ENCODE results near the gene MRNIP.

DNA sequence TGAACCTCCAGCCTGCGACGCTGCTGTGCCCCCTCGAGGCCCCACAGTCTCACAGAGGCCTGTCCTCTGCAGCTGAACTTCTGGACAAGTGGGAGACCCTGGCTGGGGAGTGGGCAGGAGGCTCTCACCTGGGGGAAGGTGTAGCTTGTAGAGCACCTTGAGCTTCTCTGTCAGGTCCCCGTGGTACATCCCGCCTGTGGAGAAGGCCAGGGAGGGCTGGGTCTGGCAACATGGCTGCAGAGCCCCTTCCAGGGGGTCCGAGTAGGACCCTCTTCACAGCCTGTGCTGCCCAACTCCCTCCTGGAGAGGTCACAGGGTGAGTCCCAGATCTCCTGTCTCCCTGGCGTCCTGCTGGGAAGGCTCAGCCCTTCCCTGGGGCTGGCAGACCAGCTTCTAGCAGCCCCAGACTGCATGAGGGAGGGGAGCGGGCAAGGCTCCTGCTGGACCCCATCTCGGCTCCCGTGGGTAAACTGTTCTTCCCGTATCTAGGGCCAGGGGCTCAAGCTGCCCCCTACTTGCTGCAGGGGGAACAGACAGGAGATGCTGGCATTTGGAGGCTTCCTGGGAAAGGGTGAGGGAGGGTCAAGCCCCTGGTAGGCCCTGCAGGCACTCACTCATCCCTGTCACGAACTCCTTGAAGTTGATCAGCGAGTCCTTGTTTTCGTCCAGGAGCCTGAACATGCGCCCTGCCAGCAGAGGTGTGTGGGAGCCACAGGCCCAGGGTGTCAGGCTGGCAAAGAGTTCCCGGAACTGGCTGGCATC lies 11.2 kb upstream of the MRNIP start:
- TF ChIP-seq ZNF70 (CRISPR knock-in tag; IDR thresholded peaks at IDR 0.05), result no peak
- no peak for TF ChIP-seq GLIS3 (CRISPR knock-in tag; IDR thresholded peaks at IDR 0.05)
- no peak for TF ChIP-seq PPARA (CRISPR knock-in tag; IDR thresholded peaks at IDR 0.05; ENCODE audit: borderline replicate concordance)
